Skin of body (tissue), 2 donors: ENCODE results near the gene SLC38A8. TPM values are rescaled to one million over a fixed set of nuclear protein-coding genes. Genes with fewer than 3 reads are reported as not detected.

ENCODE experiments used
- DNase-seq: peaks from one replicate; lab custom pipeline; 2025; lab: John Stamatoyannopoulos, UW
- total RNA-seq: library from RNA; depleted of rRNA; stranded (reverse); fragments of >200 nt; gene quantifications from one replicate; pipeline ENCODE4 v1.2.3, GENCODE V29; 2014

The SLC38A8 gene
- total RNA-seq, 1 donor from 2014 or later: not detected

- no peak for DNase-seq
Measured at GRCh38 chr16:84000989-84001642, 41.5 kb downstream of the SLC38A8 start.

GRCh38 chr16:83998091-83998490, 44.5 kb downstream of the SLC38A8 start:
- DNase-seq: no peak

GRCh38 chr16:83996481-83997252, 45.9 kb downstream of the SLC38A8 start:
- DNase-seq: no peak

GRCh38 chr16:83995754-83996153, 46.8 kb downstream of the SLC38A8 start:
- no peak for DNase-seq

GRCh38 chr16:83994703-83995102, 47.9 kb downstream of the SLC38A8 start:
- DNase-seq: no peak

- DNase-seq: no peak
Measured at GRCh38 chr16:83994087-83994486, 48.5 kb downstream of the SLC38A8 start.

GRCh38 chr16:83992624-83993023, 50.0 kb downstream of the SLC38A8 start:
- DNase-seq: no peak

GRCh38 chr16:83990492-83990891, 52.1 kb downstream of the SLC38A8 start:
- no peak for DNase-seq

- no peak for DNase-seq
Measured at GRCh38 chr16:83989300-83989699, 53.3 kb downstream of the SLC38A8 start.

GRCh38 chr16:83983491-83983890, 59.1 kb downstream of the SLC38A8 start:
- no peak for DNase-seq

- no peak for DNase-seq
Measured at GRCh38 chr16:83981799-83982198, 60.8 kb downstream of the SLC38A8 start.

GRCh38 chr16:83980794-83981193, 61.8 kb downstream of the SLC38A8 start:
- no peak for DNase-seq

- no peak for DNase-seq
Measured at GRCh38 chr16:83979441-83979840, 63.2 kb downstream of the SLC38A8 start.

- no peak for DNase-seq
Measured at GRCh38 chr16:83978401-83978904, 64.1 kb downstream of the SLC38A8 start.

GRCh38 chr16:83977056-83977815, 65.4 kb downstream of the SLC38A8 start:
- no peak for DNase-seq

GRCh38 chr16:83975590-83976260, 66.9 kb downstream of the SLC38A8 start:
- no peak for DNase-seq

GRCh38 chr16:83974475-83974874, 68.1 kb downstream of the SLC38A8 start:
- no peak for DNase-seq

- no peak for DNase-seq
Measured at GRCh38 chr16:83973581-83974385, 68.8 kb downstream of the SLC38A8 start.

- DNase-seq: no peak
Measured at GRCh38 chr16:83973077-83973476, 69.5 kb downstream of the SLC38A8 start.

GRCh38 chr16:83972256-83973008, 70.2 kb downstream of the SLC38A8 start:
- DNase-seq: no peak
